Fibroblast of villous mesenchyme (primary cell): ENCODE data around the gene CRELD2. TPM values are rescaled to one million over a fixed set of nuclear protein-coding genes. Genes with fewer than 3 reads are reported as not detected.

Source experiments
- DNase-seq: peaks from one replicate; pipeline ENCODE4 v3.0.0-alpha.2; 2010; ENCODE audit warnings: low read depth
- H3K4me3 ChIP-seq: 2 replicates; pipeline ENCODE4 v1.5.1; 2011; ENCODE audit warnings: low read depth, mild to moderate bottlenecking, low read length
- CTCF ChIP-seq: IDR thresholded peaks from 2 replicates; pipeline ENCODE4 v1.5.1; 2012; ENCODE audit warnings: low read depth, mild to moderate bottlenecking, low read length; ENCODE audit not compliant: insufficient read depth
- total RNA-seq: library from RNA; depleted of rRNA; stranded (reverse); fragments of >200 nt; gene quantifications from 2 replicates; pipeline ENCODE4 v1.2.3, GENCODE V29; 2012

The CRELD2 gene
- total RNA-seq, 1 donor, result 53.1 TPM

DNA sequence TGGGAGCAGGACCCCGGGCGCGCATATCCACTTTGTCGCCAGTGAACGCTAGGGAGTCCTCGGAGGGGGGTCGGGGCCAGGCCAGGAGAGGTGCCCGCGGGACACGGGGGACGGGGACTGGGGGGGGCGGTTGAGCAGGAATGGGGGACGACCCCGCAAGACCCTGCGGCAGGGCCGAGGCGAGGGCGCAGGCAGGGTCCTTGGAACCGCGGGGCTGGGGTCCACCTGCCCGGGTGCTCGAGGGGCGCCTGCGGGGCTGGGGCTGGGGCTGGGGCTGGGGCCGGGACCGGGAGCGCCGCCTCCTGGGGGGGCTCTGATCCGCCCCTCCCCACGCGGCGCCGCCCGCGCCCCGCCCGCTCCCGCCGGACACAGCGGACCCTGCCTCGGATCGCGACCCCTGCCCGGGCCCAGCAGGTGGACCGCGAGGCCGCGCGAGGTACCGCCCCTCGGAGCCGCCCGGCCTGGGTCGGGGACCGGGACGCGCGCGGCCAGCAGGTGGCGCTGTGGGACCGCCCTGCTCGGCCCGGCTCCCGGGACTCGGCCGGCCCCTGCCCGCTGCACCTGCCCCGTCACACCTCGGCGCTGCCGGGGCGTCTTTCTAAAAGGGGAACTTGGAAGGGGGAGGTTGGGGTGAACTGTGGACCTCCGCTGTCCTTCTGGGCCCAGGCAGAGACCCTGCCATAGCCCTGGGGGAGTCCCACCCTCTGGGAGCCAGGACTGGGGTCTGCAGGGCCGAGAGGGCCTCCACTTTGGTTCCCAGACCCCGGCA lies 11.0 kb downstream of the CRELD2 start:
- peak; percentile 22 for DNase-seq
- TF ChIP-seq CTCF, result peak; percentile 48
- H3K4me3 ChIP-seq, result no peak overlapping the region

DNA sequence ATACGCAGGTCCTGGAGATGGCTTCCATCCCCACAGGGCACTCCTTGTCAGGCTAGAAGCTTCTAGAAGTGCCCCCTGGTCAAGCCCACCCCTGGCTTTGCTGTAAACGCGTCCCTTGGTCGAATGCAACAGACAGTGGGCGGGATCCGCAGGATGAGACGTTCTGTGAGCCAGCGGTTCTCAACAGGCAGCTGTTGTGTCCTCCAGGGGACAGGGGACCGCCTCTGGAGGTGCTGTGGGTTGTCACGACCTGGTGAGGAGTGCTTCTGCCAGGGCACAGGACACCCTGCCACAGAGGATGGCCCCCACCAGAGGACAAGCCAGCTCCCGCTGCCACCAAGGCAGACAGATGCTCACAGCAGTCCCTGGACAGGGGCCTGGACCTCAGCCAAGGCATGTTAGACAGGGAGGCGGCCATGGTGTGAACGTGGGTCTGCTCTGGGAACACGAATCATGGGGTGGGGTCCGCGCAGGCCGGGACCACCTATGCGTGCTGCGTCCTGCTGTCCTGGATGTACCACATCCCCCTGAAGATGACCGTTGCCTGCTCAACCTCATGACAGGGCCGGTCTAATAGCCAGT lies 11.7 kb downstream of the CRELD2 start:
- H3K4me3 ChIP-seq, result no peak overlapping the region
- no peak for DNase-seq
- TF ChIP-seq CTCF, result no peak

DNA sequence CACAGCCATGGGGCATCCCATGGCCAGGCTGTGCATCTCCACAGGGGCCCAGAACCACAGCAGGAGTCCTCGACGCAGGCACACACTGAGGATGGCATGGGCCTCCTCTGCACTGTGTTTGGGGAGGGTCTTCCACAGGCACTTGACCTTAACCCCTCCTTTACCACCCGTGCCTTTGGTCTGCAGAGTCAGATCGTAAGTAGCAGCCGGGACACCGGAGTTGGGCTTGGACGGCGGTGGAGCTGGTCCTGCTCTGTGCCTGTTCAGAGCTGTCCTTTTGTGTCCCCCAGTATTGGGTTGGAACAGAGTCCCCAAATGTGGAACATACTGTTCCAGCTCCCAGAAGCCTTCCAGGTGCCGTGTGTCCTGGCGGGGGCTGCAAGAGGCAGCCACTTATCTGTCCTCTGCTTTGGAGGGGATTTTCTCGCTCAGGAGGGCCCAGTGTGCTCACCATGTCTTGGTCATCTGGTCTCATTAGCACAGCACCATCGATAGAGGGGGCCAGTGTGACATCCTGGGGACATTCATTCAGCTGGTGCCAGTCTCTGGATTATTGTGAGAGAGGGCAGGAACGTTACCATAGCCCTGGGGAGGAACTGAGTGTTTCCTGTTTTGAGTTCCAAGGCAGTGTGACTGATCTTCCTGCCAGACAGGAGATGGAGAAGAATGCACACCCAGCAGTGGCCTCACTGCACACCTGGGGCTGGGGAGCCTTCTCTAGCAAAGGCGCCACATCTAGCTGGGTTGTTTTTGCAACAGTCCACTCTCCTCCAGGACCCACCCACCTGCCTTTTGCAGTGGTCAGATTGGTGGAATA lies 12.4 kb downstream of the CRELD2 start:
- TF ChIP-seq CTCF, result peak; percentile 61
- peak; percentile 65 for DNase-seq
- H3K4me3 ChIP-seq, result no peak overlapping the region

DNA sequence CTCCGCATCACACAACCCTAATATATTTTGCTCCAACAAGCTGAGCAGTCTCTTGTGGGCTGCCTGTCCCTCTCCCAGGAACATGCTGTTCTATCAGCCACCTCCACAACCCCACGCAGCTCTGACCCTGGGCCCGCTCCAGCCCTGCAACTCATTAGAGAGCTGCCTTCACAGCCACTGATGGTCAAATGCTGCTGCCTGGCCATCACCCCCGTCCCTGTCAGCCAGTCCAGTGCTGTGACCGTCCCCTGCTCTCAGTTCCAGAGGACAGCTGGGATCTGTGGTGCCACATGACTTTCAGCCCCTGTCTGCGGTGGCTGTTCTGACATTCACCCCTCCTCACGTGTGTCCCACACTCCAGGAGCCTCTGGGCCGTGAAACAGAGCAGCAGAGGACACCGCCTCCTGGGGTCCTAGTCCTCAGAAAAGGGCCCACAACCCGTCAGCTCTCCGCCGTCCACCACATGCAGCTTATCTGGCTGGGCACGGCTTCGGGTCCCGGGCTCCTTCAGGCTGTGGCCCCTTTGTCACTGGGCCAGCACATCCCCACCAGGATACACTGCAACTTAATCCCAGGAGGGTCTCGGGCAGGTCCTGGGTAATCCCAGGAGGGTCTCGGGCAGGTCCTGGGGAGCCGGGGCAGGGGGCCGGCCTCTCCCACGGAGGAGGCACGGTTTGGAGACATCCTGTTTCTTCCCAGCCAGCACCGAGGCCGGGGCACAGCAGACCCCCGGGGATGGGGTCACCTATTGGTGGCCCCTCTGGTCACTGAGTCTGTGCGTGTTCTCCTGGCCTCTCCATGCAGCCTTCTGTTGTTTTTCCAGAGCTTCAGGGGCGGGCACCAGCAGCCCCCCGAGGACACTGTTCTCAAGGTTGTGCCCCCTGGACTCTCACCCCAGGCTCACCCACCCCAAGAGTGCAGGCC lies 15.1 kb downstream of the CRELD2 start:
- H3K4me3 ChIP-seq, result no peak overlapping the region
- no peak for DNase-seq

GRCh38 chr22:49934160-49934890 lies 15.9 kb downstream of the CRELD2 start:
- DNase-seq, result peak; percentile 59
- H3K4me3 ChIP-seq, result peak overlapping the region; percentile 60
- no peak for TF ChIP-seq CTCF

More for the DNA sequence above, 15.1 kb downstream of the CRELD2 start:
- no peak for TF ChIP-seq CTCF
